Endothelial cell of umbilical vein (primary cell): ENCODE results near the gene SBK1. TPM values are rescaled to one million over a fixed set of nuclear protein-coding genes. Genes with fewer than 3 reads are reported as not detected.

ENCODE experiments used
- BruUV-seq: library from RNA; stranded (reverse); fragments of 400-500 nt; replicated peaks from 2 replicates; lab custom pipeline; 2021; lab: Mats Ljungman, UMichigan
- CTCF ChIA-PET: fragments of 300-600, 350-600 bp; sonication (Branson Sonifier 250); formaldehyde crosslinking; loops from one replicate; lab custom pipeline; 2021; ENCODE audit warnings: antibody characterized with exemption, inconsistent platforms; lab: Charles Lee
- POLR2A ChIA-PET: fragments of 300-600, 350-600 bp; sonication (Branson Sonifier 250); formaldehyde crosslinking; loops from one replicate; lab custom pipeline; 2021; ENCODE audit warnings: antibody characterized with exemption, inconsistent platforms; lab: Charles Lee
- DNase-seq: peaks from one replicate; pipeline ENCODE4 v3.0.0-alpha.2; 2011; ENCODE audit warnings: low read depth, low spot score
- FAIRE-seq: peaks from 2 replicates; lab custom pipeline; 2011; peaks lifted over from hg19 to GRCh38; lab: Jason Lieb, UNC
- H2AFZ ChIP-seq: 2 replicates; pipeline ENCODE4 v1.6.0; 2012; ENCODE audit warnings: low read depth, low read length, control low read depth, inconsistent platforms
- H3K27ac ChIP-seq: 2 replicates; pipeline ENCODE4 v1.5.1; 2011; ENCODE audit warnings: low read depth, mild to moderate bottlenecking, control low read depth, low read length, moderate library complexity; ENCODE audit not compliant: insufficient read depth
- H3K27me3 ChIP-seq, 2 experiments: 2 replicates each; pipeline versions ENCODE4 v1.6.0 to v1.6.1; 2011; ENCODE audit warnings: low read length in 2 of 2, mixed read lengths in 1 of 2; ENCODE audit not compliant: control insufficient read depth in 2 of 2, insufficient read depth in 2 of 2
- H3K36me3 ChIP-seq, 2 experiments: 2 replicates in 1 of 2; 3 replicates in 1 of 2; pipeline ENCODE4 v1.5.1; 2011; ENCODE audit warnings: low read length in 2 of 2, mild to moderate bottlenecking in 1 of 2, moderate library complexity in 1 of 2; ENCODE audit not compliant: control insufficient read depth in 2 of 2, insufficient read depth in 2 of 2; ENCODE audit errors: extremely low read depth in 1 of 2
- H3K4me1 ChIP-seq: 3 replicates; pipeline ENCODE4 v1.5.1; 2011; ENCODE audit warnings: mild to moderate bottlenecking, low read length; ENCODE audit not compliant: control insufficient read depth, insufficient read depth; ENCODE audit errors: extremely low read depth
- H3K4me2 ChIP-seq: 2 replicates; pipeline ENCODE4 v1.6.1; 2011; ENCODE audit warnings: low read length, control low read depth, mixed read lengths; ENCODE audit not compliant: insufficient read depth
- H3K4me3 ChIP-seq, 3 experiments: fragments of 200-600 bp in 1 of 3; sonication (generic), shearing (Covaris generic) in 1 of 3; replicated peaks in 1 of 3; 2 replicates each; pipeline ENCODE4 v1.5.1; 2011 to 2016; ENCODE audit warnings: control low read depth in 3 of 3, low read length in 3 of 3, mild to moderate bottlenecking in 2 of 3, inconsistent platforms in 1 of 3, low read depth in 1 of 3, moderate library complexity in 1 of 3; ENCODE audit not compliant: insufficient read depth in 1 of 3
- H3K79me2 ChIP-seq: 2 replicates; pipeline ENCODE4 v1.6.0; 2012; ENCODE audit warnings: low read length, inconsistent platforms; ENCODE audit not compliant: control insufficient read depth, insufficient read depth
- H3K9ac ChIP-seq: replicated peaks from 2 replicates; pipeline ENCODE3; 2011; ENCODE audit warnings: low read length, control low read depth; ENCODE audit not compliant: insufficient read depth; ENCODE audit errors: extremely low read depth
- H3K9me1 ChIP-seq: replicated peaks from 3 replicates; pipeline ENCODE4 v1.6.0; 2011; ENCODE audit warnings: mild to moderate bottlenecking, low read length; ENCODE audit not compliant: control insufficient read depth, insufficient read depth; ENCODE audit errors: extremely low read depth
- H3K9me3 ChIP-seq: replicated peaks from 2 replicates; pipeline ENCODE4 v1.5.1; 2012; ENCODE audit warnings: low read length, inconsistent platforms; ENCODE audit not compliant: control insufficient read depth, insufficient read depth
- H4K20me1 ChIP-seq: replicated peaks from 2 replicates; pipeline ENCODE3; 2011; ENCODE audit warnings: mild to moderate bottlenecking, low read length; ENCODE audit not compliant: control insufficient read depth, insufficient read depth; ENCODE audit errors: extremely low read depth
- CTCF ChIP-seq, 2 donors: IDR thresholded peaks; 1 replicate in 1 of 2; 2 replicates in 1 of 2; pipeline ENCODE4 v1.5.1; 2011; ENCODE audit warnings: low read length in 2 of 2, mild to moderate bottlenecking in 2 of 2, moderate library complexity in 2 of 2, control low read depth in 1 of 2, inconsistent platforms in 1 of 2, low read depth in 1 of 2; ENCODE audit not compliant: insufficient read depth in 1 of 2; ENCODE audit errors: extremely low read depth in 1 of 2
- EZH2 ChIP-seq: IDR thresholded peaks from 2 replicates; pipeline ENCODE4 v1.6.1; 2012; ENCODE audit warnings: borderline replicate concordance, low read depth, mild to moderate bottlenecking, moderate library complexity, low read length, inconsistent platforms; ENCODE audit not compliant: severe bottlenecking
- FOS ChIP-seq: IDR thresholded peaks from 2 replicates; pipeline ENCODE4 v1.6.1; 2011; ENCODE audit warnings: mild to moderate bottlenecking, low read length, moderate library complexity, borderline replicate concordance; ENCODE audit not compliant: insufficient read depth
- GATA2 ChIP-seq: IDR thresholded peaks from 2 replicates; pipeline ENCODE4 v1.7.0; 2011; ENCODE audit warnings: low read depth, mild to moderate bottlenecking, moderate library complexity, mixed read lengths, low read length; ENCODE audit not compliant: insufficient read length, insufficient read depth
- JUN ChIP-seq: IDR thresholded peaks from 2 replicates; pipeline ENCODE4 v1.6.1; 2011; ENCODE audit warnings: borderline replicate concordance, low read depth; ENCODE audit not compliant: insufficient read length, insufficient read depth
- MAX ChIP-seq: IDR thresholded peaks from 2 replicates; pipeline ENCODE4 v1.6.1; 2011; ENCODE audit not compliant: insufficient read depth, insufficient read length
- MYC ChIP-seq: IDR thresholded peaks from one replicate; pipeline ENCODE4 v1.6.1; 2011; ENCODE audit warnings: mild to moderate bottlenecking, low read depth, low read length
- POLR2A ChIP-seq: IDR thresholded peaks from 2 replicates; pipeline ENCODE4 v1.6.1; 2012; ENCODE audit warnings: low read depth, mild to moderate bottlenecking, control low read depth, low read length
- POLR2AphosphoS5 ChIP-seq: IDR thresholded peaks from 2 replicates; pipeline ENCODE4 v1.6.1; 2012; ENCODE audit warnings: low read depth, mild to moderate bottlenecking, control low read depth, low read length, moderate library complexity; ENCODE audit not compliant: insufficient read depth
- dilution Hi-C: fragments of 300-500 bp; cut with MboI; formaldehyde crosslinking; loops from one replicate; pipeline ENCODE4 v1.15.0; 2019; ENCODE audit warnings: low sequenced_read_pairs; ENCODE audit not compliant: extremely low pct_ligation_motif_present
- intact Hi-C: fragments of 100-400 bp; cut with micrococcal nuclease; formaldehyde crosslinking; loops from one replicate; pipeline ENCODE4 v1.10.0; 2022
- polyA plus RNA-seq, 4 experiments: library from polyadenylated mRNA; depleted of rRNA in 3 of 4; stranded (reverse) in 3 of 4; unstranded in 1 of 4; fragments of >200 nt; gene quantifications; 2 replicates each; pipeline versions ENCODE4 v1.2.1 to v1.2.3, GENCODE V29; 2011 to 2012; ENCODE audit warnings: missing spikeins in 1 of 4
- total RNA-seq: library from RNA; stranded (reverse); gene quantifications from 2 replicates; pipeline ENCODE4 v1.2.3, GENCODE V29; 2021

Gene SBK1
- total and polyA plus RNA-seq, 2 donors (not counting 3 experiments of a cell fraction or from before 2014, with no cell fraction given) = 0.19 to 0.51 TPM

- Histone ChIP-seq H3K9me1 (no peaks in the 10 kb centered on the region), H3K9ac (no peak overlapping the region), H3K27ac (no peak overlapping the region), H3K79me2 (no peaks in the 10 kb centered on the region), H3K27me3 (no peaks in the 10 kb centered on the region), H4K20me1 (no peaks in the 10 kb centered on the region), H3K36me3 (no peaks in the 10 kb centered on the region), H2AFZ (no peak overlapping the region), H3K4me2 (no peak overlapping the region), H3K4me1 (no peaks in the 10 kb centered on the region), H3K4me3 (no peak overlapping the region), H3K9me3 (no peaks in the 10 kb centered on the region)
- DNase-seq = no peak
- no TSS peak for BruUV-seq
- POLR2A ChIA-PET = no interaction called here
- dilution Hi-C loops (no loop called here), intact Hi-C loops (no loop called here)
- no peak for TF ChIP-seq POLR2AphosphoS5
- CTCF ChIA-PET = interaction anchor here (1.1 to 3.5 kb wide), 3 partner anchors 16 to 20 kb away, joined by 3 to 9 read pairs (median 5); no protein-coding TSS in a partner anchor
- no peak for FAIRE-seq
These were observed 8.8 kb downstream of the SBK1 start for GRCh38 chr16:28301154-28301553.

GRCh38 chr16:28301620-28302019, 9.3 kb downstream of the SBK1 start:
- ChIA-PET POLR2A (no interaction called here), CTCF (interaction anchor here (1.1 to 3.5 kb wide), 2 partner anchors 15 to 16 kb away, joined by 3 to 9 read pairs; no protein-coding TSS in a partner anchor)
- BruUV-seq = no TSS peak
- H3K27me3 ChIP-seq = no peaks in the 10 kb centered on the region
- DNase-seq (no peak), FAIRE-seq (no peak)
- H3K27ac ChIP-seq = no peak overlapping the region
- H3K9me1 ChIP-seq = no peaks in the 10 kb centered on the region
- dilution Hi-C loops (no loop called here), intact Hi-C loops (no loop called here)
- no peaks in the 10 kb centered on the region for H4K20me1 ChIP-seq
- no peaks in the 10 kb centered on the region for H3K4me1 ChIP-seq
- H3K9ac ChIP-seq = no peak overlapping the region
- H2AFZ ChIP-seq = no peak overlapping the region
- no peak overlapping the region for H3K4me2 ChIP-seq
- no peak overlapping the region for H3K4me3 ChIP-seq
- no peaks in the 10 kb centered on the region for H3K36me3 ChIP-seq
- H3K9me3 ChIP-seq = no peaks in the 10 kb centered on the region
- H3K79me2 ChIP-seq = no peaks in the 10 kb centered on the region
- TF ChIP-seq FOS = no peak
- no peak for TF ChIP-seq EZH2
- TF ChIP-seq POLR2A = no peak
- TF ChIP-seq CTCF (IDR thresholded peaks at IDR 0.05; ENCODE audit: extremely low read depth in 1 of 2, insufficient read depth in 1 of 2, low read depth in 1 of 2, low read length in 2 of 2) = no peak
- TF ChIP-seq MYC = no peak
- no peak for TF ChIP-seq GATA2
- TF ChIP-seq JUN = no peak
- no peak for TF ChIP-seq MAX
- TF ChIP-seq POLR2AphosphoS5 = no peak
